ENCODE measurements around the gene GRB7. TPM values are rescaled to one million over a fixed set of nuclear protein-coding genes. Genes with fewer than 3 reads are reported as not detected.

Gene GRB7
- total RNA-seq, 1 experiment from 2014 or later, result 7.3 TPM

GRCh38 chr17:39744075-39744835 is 6.5 kb downstream of the GRB7 start:
- no TSS peak for BruUV-seq (replicated peaks)
- TF ChIP-seq, protein P1, sequence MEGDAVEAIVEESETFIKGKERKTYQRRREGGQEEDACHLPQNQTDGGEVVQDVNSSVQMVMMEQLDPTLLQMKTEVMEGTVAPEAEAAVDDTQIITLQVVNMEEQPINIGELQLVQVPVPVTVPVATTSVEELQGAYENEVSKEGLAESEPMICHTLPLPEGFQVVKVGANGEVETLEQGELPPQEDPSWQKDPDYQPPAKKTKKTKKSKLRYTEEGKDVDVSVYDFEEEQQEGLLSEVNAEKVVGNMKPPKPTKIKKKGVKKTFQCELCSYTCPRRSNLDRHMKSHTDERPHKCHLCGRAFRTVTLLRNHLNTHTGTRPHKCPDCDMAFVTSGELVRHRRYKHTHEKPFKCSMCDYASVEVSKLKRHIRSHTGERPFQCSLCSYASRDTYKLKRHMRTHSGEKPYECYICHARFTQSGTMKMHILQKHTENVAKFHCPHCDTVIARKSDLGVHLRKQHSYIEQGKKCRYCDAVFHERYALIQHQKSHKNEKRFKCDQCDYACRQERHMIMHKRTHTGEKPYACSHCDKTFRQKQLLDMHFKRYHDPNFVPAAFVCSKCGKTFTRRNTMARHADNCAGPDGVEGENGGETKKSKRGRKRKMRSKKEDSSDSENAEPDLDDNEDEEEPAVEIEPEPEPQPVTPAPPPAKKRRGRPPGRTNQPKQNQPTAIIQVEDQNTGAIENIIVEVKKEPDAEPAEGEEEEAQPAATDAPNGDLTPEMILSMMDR (IDR thresholded peaks at IDR 0.05; ENCODE audit: unreplicated experiment), result no peak
- intact Hi-C loops (cut with micrococcal nuclease), result loop anchor here (5.0 kb wide), 1 partner anchor 57 kb away; the partner anchor contains the start of gene PGAP3
- Mint-ChIP-seq H3K4me3 (ENCODE audit: unreplicated experiment) (no peak overlapping the region), H3K36me3 (ENCODE audit: insufficient read depth, unreplicated experiment) (peaks cover 20% of the 10 kb centered on the region), H3K27me3 (ENCODE audit: insufficient read depth, unreplicated experiment) (no peaks in the 10 kb centered on the region), H3K9me3 (ENCODE audit: unreplicated experiment) (no peaks in the 10 kb centered on the region), H3K27ac (ENCODE audit: low read depth, unreplicated experiment) (no peak overlapping the region), H3K4me1 (ENCODE audit: insufficient read depth, unreplicated experiment) (peaks cover 23% of the 10 kb centered on the region)
- ChIA-PET POLR2A (no interaction called here), CTCF (interaction anchor here (0.6 to 1.5 kb wide), 3 partner anchors 14 to 450 kb away, joined by 3 to 6 read pairs (median 4); partner anchors contain the start of gene MIEN1)
- DNase-seq (ENCODE audit: unreplicated experiment), result no peak

GRCh38 chr17:39744836-39745215 is 7.1 kb downstream of the GRB7 start:
- intact Hi-C loops (cut with micrococcal nuclease), result loop anchor here (5.0 kb wide), 1 partner anchor 58 kb away; the partner anchor contains the start of gene PGAP3
- CTCF ChIA-PET, result interaction anchor here (1.5 kb wide), 1 partner anchor 14 kb away, joined by 6 read pairs; the partner anchor contains the start of gene MIEN1
- Mint-ChIP-seq H3K27me3 (ENCODE audit: insufficient read depth, unreplicated experiment) (no peaks in the 10 kb centered on the region), H3K4me3 (ENCODE audit: unreplicated experiment) (no peak overlapping the region), H3K36me3 (ENCODE audit: insufficient read depth, unreplicated experiment) (peaks cover 20% of the 10 kb centered on the region), H3K9me3 (ENCODE audit: unreplicated experiment) (no peaks in the 10 kb centered on the region), H3K4me1 (ENCODE audit: insufficient read depth, unreplicated experiment) (peaks cover 17% of the 10 kb centered on the region), H3K27ac (ENCODE audit: low read depth, unreplicated experiment) (no peak overlapping the region)
- no TSS peak for BruUV-seq (replicated peaks)
- TF ChIP-seq, protein P1 (IDR thresholded peaks at IDR 0.05; ENCODE audit: unreplicated experiment), result no peak
- DNase-seq (ENCODE audit: unreplicated experiment), result no peak
- POLR2A ChIA-PET, result no interaction called here

- POLR2A ChIA-PET, result no interaction called here
- no peak for DNase-seq (ENCODE audit: unreplicated experiment)
- Mint-ChIP-seq H3K27ac (ENCODE audit: low read depth, unreplicated experiment) (no peak overlapping the region), H3K4me3 (ENCODE audit: unreplicated experiment) (no peak overlapping the region), H3K36me3 (ENCODE audit: insufficient read depth, unreplicated experiment) (peaks cover 20% of the 10 kb centered on the region), H3K4me1 (ENCODE audit: insufficient read depth, unreplicated experiment) (peaks cover 10% of the 10 kb centered on the region), H3K27me3 (ENCODE audit: insufficient read depth, unreplicated experiment) (no peaks in the 10 kb centered on the region), H3K9me3 (ENCODE audit: unreplicated experiment) (no peaks in the 10 kb centered on the region)
- TF ChIP-seq, protein P1 (IDR thresholded peaks at IDR 0.05; ENCODE audit: unreplicated experiment), result no peak
- BruUV-seq (replicated peaks), result no TSS peak
- CTCF ChIA-PET, result no interaction called here
- intact Hi-C loops (cut with micrococcal nuclease), result no loop called here
These were observed 7.8 kb downstream of the GRB7 start for GRCh38 chr17:39745335-39746144.

GRCh38 chr17:39746145-39746461 is 8.4 kb downstream of the GRB7 start:
- Mint-ChIP-seq H3K4me1 (ENCODE audit: insufficient read depth, unreplicated experiment) (peaks cover 4% of the 10 kb centered on the region), H3K27ac (ENCODE audit: low read depth, unreplicated experiment) (no peak overlapping the region), H3K36me3 (ENCODE audit: insufficient read depth, unreplicated experiment) (peaks cover 20% of the 10 kb centered on the region), H3K9me3 (ENCODE audit: unreplicated experiment) (no peaks in the 10 kb centered on the region), H3K4me3 (ENCODE audit: unreplicated experiment) (no peak overlapping the region), H3K27me3 (ENCODE audit: insufficient read depth, unreplicated experiment) (no peaks in the 10 kb centered on the region)
- TF ChIP-seq, protein P1 (IDR thresholded peaks at IDR 0.05; ENCODE audit: unreplicated experiment), result no peak
- CTCF ChIA-PET, result no interaction called here
- no TSS peak for BruUV-seq (replicated peaks)
- intact Hi-C loops (cut with micrococcal nuclease), result no loop called here
- DNase-seq (ENCODE audit: unreplicated experiment), result no peak
- POLR2A ChIA-PET, result no interaction called here
